ENCODE data around the gene NPLOC4. TPM values are rescaled to one million over a fixed set of nuclear protein-coding genes. Genes with fewer than 3 reads are reported as not detected.
A peak's percentile ranks its signal among the peaks of the same experiment; 100 is the strongest.

The NPLOC4 gene
- total and polyA plus RNA-seq, 2 of the 13 experiments (the other 11 are each of a cell fraction or from before 2014, with no cell fraction given), result 57.0 to 97.0 TPM

DNA sequence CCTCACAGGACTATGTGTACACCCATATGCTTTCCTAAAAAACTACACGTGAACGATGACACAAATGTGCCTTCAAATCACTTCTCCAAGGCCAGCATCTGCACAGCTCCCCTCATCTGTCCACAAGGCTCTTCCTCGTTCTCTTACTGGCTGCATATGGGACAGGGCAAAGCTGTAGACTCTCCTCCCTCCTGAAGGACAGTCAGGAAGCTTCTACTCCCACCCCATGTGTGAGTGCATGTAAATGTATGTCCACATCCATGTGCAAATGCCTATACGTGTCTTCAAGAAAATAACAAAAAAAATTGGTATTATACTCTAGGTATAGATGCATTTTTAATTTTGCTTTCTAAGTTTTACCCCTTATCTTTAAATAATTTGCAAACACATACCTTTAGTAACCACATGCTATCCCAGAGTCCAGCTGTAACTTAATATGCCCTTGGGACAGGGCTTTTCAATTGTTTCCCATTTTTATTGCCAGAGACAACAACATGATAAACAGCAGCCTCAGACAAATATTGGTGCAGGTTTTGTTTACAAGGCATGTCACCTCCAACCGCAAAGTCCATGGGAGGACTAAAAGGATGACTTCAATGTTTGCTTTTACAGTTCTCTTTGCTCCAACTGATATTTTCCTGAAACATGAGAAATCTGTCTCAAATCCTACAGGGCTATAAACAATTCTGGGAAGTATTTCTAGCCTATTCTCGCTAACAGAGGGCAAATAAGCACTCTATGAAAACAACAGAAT is 53.1 kb downstream of the NPLOC4 start (continued):
- TF ChIP-seq, protein P1, sequence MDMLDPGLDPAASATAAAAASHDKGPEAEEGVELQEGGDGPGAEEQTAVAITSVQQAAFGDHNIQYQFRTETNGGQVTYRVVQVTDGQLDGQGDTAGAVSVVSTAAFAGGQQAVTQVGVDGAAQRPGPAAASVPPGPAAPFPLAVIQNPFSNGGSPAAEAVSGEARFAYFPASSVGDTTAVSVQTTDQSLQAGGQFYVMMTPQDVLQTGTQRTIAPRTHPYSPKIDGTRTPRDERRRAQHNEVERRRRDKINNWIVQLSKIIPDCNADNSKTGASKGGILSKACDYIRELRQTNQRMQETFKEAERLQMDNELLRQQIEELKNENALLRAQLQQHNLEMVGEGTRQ (IDR thresholded peaks at IDR 0.05; ENCODE audit: low read depth, low read length), result no peak
- TF ChIP-seq, protein P1 (CRISPR knock-in tag; IDR thresholded peaks at IDR 0.05; ENCODE audit: borderline replicate concordance), result no peak
- no peak for TF ChIP-seq NFRKB (IDR thresholded peaks at IDR 0.05)
- TF ChIP-seq ATM (IDR thresholded peaks at IDR 0.05; ENCODE audit: borderline replicate concordance), result no peak
- no peak for TF ChIP-seq STAT5B (CRISPR knock-in tag; IDR thresholded peaks at IDR 0.05)
- TF ChIP-seq REL (CRISPR knock-in tag; conservative IDR thresholded peaks at IDR 0.05), result no peak
- TF ChIP-seq, protein P2, sequence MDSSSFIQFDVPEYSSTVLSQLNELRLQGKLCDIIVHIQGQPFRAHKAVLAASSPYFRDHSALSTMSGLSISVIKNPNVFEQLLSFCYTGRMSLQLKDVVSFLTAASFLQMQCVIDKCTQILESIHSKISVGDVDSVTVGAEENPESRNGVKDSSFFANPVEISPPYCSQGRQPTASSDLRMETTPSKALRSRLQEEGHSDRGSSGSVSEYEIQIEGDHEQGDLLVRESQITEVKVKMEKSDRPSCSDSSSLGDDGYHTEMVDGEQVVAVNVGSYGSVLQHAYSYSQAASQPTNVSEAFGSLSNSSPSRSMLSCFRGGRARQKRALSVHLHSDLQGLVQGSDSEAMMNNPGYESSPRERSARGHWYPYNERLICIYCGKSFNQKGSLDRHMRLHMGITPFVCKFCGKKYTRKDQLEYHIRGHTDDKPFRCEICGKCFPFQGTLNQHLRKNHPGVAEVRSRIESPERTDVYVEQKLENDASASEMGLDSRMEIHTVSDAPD (CRISPR knock-in tag; IDR thresholded peaks at IDR 0.05), result 0 out of 2 replicates have a peak, but pooled peaks have one; percentile 29
- no peak for TF ChIP-seq HOXA5 (CRISPR knock-in tag; IDR thresholded peaks at IDR 0.05)
- TF ChIP-seq, protein P3, sequence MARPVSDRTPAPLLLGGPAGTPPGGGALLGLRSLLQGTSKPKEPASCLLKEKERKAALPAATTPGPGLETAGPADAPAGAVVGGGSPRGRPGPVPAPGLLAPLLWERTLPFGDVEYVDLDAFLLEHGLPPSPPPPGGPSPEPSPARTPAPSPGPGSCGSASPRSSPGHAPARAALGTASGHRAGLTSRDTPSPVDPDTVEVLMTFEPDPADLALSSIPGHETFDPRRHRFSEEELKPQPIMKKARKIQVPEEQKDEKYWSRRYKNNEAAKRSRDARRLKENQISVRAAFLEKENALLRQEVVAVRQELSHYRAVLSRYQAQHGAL (CRISPR knock-in tag; IDR thresholded peaks at IDR 0.05; ENCODE audit: not compliant biosample characterization), result no peak
- TF ChIP-seq KMT2A (CRISPR knock-in tag; IDR thresholded peaks at IDR 0.05), result no peak
- TF ChIP-seq, protein P4, sequence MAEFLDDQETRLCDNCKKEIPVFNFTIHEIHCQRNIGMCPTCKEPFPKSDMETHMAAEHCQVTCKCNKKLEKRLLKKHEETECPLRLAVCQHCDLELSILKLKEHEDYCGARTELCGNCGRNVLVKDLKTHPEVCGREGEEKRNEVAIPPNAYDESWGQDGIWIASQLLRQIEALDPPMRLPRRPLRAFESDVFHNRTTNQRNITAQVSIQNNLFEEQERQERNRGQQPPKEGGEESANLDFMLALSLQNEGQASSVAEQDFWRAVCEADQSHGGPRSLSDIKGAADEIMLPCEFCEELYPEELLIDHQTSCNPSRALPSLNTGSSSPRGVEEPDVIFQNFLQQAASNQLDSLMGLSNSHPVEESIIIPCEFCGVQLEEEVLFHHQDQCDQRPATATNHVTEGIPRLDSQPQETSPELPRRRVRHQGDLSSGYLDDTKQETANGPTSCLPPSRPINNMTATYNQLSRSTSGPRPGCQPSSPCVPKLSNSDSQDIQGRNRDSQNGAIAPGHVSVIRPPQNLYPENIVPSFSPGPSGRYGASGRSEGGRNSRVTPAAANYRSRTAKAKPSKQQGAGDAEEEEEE (CRISPR knock-in tag; IDR thresholded peaks at IDR 0.05; ENCODE audit: borderline replicate concordance), result no peak

Measured in HepG2 (cell line).